Loucy (cell line): ENCODE measurements around the gene KIF21A.

Experiments used
- H2AFZ ChIP-seq: fragments of 200-600 bp; sonication (generic); 2 replicates; pipeline ENCODE4 v1.6.0; 2016; ENCODE audit warnings: antibody characterized with exemption, mild to moderate bottlenecking, low read length, moderate library complexity
- H3F3A ChIP-seq: fragments of 200-600 bp; 2 replicates; pipeline ENCODE4 v1.6.0; 2016; ENCODE audit warnings: antibody characterized with exemption, low read depth, mild to moderate bottlenecking
- H3K27me3 ChIP-seq: fragments of 200-600 bp; sonication (generic); 2 replicates; pipeline ENCODE4 v1.6.1; 2014; ENCODE audit warnings: low read length, mild to moderate bottlenecking; ENCODE audit not compliant: insufficient read depth, poor library complexity, severe bottlenecking
- H3K36me3 ChIP-seq: fragments of 200-600 bp; sonication (generic); 2 replicates; pipeline ENCODE4 v1.6.1; 2016; ENCODE audit warnings: low read length; ENCODE audit not compliant: insufficient read depth
- H3K4me1 ChIP-seq: fragments of 200-600 bp; sonication (generic); 2 replicates; pipeline ENCODE4 v1.5.1; 2014; ENCODE audit warnings: low read length, mild to moderate bottlenecking; ENCODE audit not compliant: insufficient read depth, poor library complexity, severe bottlenecking
- H3K4me2 ChIP-seq: fragments of 200-600 bp; sonication (generic); 2 replicates; pipeline ENCODE4 v1.6.0; 2014; ENCODE audit warnings: antibody characterized with exemption, low read length, low read depth, mild to moderate bottlenecking; ENCODE audit not compliant: poor library complexity, severe bottlenecking
- H3K4me3 ChIP-seq: fragments of 200-600 bp; sonication (generic); 2 replicates; pipeline ENCODE4 v1.5.1; 2014; ENCODE audit warnings: low read length, mild to moderate bottlenecking, mixed read lengths; ENCODE audit not compliant: poor library complexity, severe bottlenecking
- H3K79me2 ChIP-seq: fragments of 200-600 bp; sonication (generic); 2 replicates; pipeline ENCODE4 v1.6.1; 2014; ENCODE audit warnings: low read length; ENCODE audit not compliant: insufficient read depth
- H3K9ac ChIP-seq: fragments of 200-600 bp; sonication (generic); 2 replicates; pipeline ENCODE4 v1.6.0; 2014; ENCODE audit warnings: mild to moderate bottlenecking, low read depth, low read length, moderate library complexity; ENCODE audit not compliant: poor library complexity, severe bottlenecking
- H3K9me2 ChIP-seq: fragments of 200-600 bp; sonication (generic); replicated peaks from 2 replicates; pipeline ENCODE4 v1.6.1; 2016; ENCODE audit warnings: low read depth, low read length, mixed read lengths
- H3K9me3 ChIP-seq: fragments of 200-600 bp; sonication (generic); 2 replicates; pipeline ENCODE4 v1.6.1; 2014; ENCODE audit warnings: mild to moderate bottlenecking, antibody characterized with exemption, low read length, low read depth; ENCODE audit not compliant: insufficient read depth
- H4K20me1 ChIP-seq: fragments of 200-600 bp; sonication (generic); 2 replicates; pipeline ENCODE4 v1.6.0; 2014; ENCODE audit warnings: antibody characterized with exemption, low read length, mild to moderate bottlenecking; ENCODE audit not compliant: insufficient read depth, poor library complexity, severe bottlenecking
- CTCF ChIP-seq: fragments of 200-600 bp; sonication (generic); conservative IDR thresholded peaks from 2 replicates; pipeline ENCODE4 v1.5.1; 2014; ENCODE audit warnings: mild to moderate bottlenecking, antibody characterized with exemption, low read length
- EZH2phosphoT487 ChIP-seq: fragments of 200-600 bp; IDR thresholded peaks from 2 replicates; pipeline ENCODE4 v1.6.1; 2018; ENCODE audit warnings: antibody characterized with exemption, mild to moderate bottlenecking, moderate library complexity, borderline replicate concordance

KIF21A gene

GRCh38 chr12:39426636-39427240 is 16.2 kb downstream of the KIF21A start:
- H3K4me1 ChIP-seq, result no peaks in the 10 kb centered on the region
- no peaks in the 10 kb centered on the region for H3K27me3 ChIP-seq
- H3K4me2 ChIP-seq, result no peak overlapping the region
- no peak overlapping the region for H3K9ac ChIP-seq
- no peaks in the 10 kb centered on the region for H3K9me3 ChIP-seq
- no peaks in the 10 kb centered on the region for H4K20me1 ChIP-seq
- H2AFZ ChIP-seq, result no peak overlapping the region
- no peak for TF ChIP-seq EZH2phosphoT487
- no peak for TF ChIP-seq CTCF
- H3K36me3 ChIP-seq, result no peaks in the 10 kb centered on the region
- no peak overlapping the region for H3K4me3 ChIP-seq
- no peaks in the 10 kb centered on the region for H3K9me2 ChIP-seq
- H3K79me2 ChIP-seq, result no peaks in the 10 kb centered on the region
- no peaks in the 10 kb centered on the region for H3F3A ChIP-seq

- Histone ChIP-seq H3K9ac (no peak overlapping the region), H3K27me3 (no peaks in the 10 kb centered on the region), H3K79me2 (no peaks in the 10 kb centered on the region), H3K9me3 (no peaks in the 10 kb centered on the region), H3K4me3 (no peak overlapping the region), H3K9me2 (no peaks in the 10 kb centered on the region), H3K4me2 (no peak overlapping the region), H2AFZ (no peak overlapping the region), H3K4me1 (no peaks in the 10 kb centered on the region), H4K20me1 (no peaks in the 10 kb centered on the region), H3F3A (no peaks in the 10 kb centered on the region), H3K36me3 (no peaks in the 10 kb centered on the region)
- TF ChIP-seq EZH2phosphoT487, result no peak
- no peak for TF ChIP-seq CTCF
Observed at GRCh38 chr12:39420043-39420442, 22.9 kb downstream of the KIF21A start.

GRCh38 chr12:39419471-39419870 is 23.4 kb downstream of the KIF21A start:
- H3F3A ChIP-seq, result no peaks in the 10 kb centered on the region
- no peaks in the 10 kb centered on the region for H3K36me3 ChIP-seq
- no peak overlapping the region for H3K4me3 ChIP-seq
- H4K20me1 ChIP-seq, result no peaks in the 10 kb centered on the region
- no peaks in the 10 kb centered on the region for H3K9me2 ChIP-seq
- no peaks in the 10 kb centered on the region for H3K79me2 ChIP-seq
- TF ChIP-seq CTCF (no peak), EZH2phosphoT487 (no peak)
- H3K9me3 ChIP-seq, result no peaks in the 10 kb centered on the region
- H2AFZ ChIP-seq, result no peak overlapping the region
- no peaks in the 10 kb centered on the region for H3K27me3 ChIP-seq
- no peak overlapping the region for H3K4me2 ChIP-seq
- H3K4me1 ChIP-seq, result no peaks in the 10 kb centered on the region
- no peak overlapping the region for H3K9ac ChIP-seq
